ENCODE results near the gene LIAS.

DNA sequence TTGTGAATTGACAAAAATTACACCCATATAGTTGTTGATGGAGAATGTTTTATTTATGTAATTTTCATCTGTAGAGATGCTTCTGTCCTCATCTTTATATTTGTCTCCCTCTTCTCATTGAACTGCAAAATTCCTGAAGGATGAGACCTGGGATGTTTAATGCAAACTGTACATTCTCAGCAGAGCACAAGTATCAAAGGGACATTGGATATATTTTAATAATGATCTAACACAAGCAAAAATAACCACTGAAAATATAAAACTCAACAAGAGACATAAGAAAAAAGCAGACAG lies 39.8 kb downstream of the LIAS start:
- TF ChIP-seq, protein P1, sequence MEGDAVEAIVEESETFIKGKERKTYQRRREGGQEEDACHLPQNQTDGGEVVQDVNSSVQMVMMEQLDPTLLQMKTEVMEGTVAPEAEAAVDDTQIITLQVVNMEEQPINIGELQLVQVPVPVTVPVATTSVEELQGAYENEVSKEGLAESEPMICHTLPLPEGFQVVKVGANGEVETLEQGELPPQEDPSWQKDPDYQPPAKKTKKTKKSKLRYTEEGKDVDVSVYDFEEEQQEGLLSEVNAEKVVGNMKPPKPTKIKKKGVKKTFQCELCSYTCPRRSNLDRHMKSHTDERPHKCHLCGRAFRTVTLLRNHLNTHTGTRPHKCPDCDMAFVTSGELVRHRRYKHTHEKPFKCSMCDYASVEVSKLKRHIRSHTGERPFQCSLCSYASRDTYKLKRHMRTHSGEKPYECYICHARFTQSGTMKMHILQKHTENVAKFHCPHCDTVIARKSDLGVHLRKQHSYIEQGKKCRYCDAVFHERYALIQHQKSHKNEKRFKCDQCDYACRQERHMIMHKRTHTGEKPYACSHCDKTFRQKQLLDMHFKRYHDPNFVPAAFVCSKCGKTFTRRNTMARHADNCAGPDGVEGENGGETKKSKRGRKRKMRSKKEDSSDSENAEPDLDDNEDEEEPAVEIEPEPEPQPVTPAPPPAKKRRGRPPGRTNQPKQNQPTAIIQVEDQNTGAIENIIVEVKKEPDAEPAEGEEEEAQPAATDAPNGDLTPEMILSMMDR (IDR thresholded peaks at IDR 0.05): no peak
- no peak for TF ChIP-seq ZFX (IDR thresholded peaks at IDR 0.05; ENCODE audit: borderline replicate concordance)
